GM13976 (cell line): ENCODE data around the gene CNTNAP2.

Experiments
- DNase-seq: peaks from one replicate; pipeline ENCODE4 v3.0.0; 2012; ENCODE audit warnings: low spot score
- in situ Hi-C: fragments of 300-500 bp; cut with MboI; formaldehyde crosslinking; loops from one replicate; pipeline ENCODE4 v1.12.0; 2022; ENCODE audit warnings: low sequenced_read_pairs, mixed read lengths, inconsistent platforms; ENCODE audit not compliant: unreplicated experiment
- TF ChIP-seq, protein P1 (sequence below): IDR thresholded peaks from 2 replicates; pipeline ENCODE4 v1.5.1; 2012; ENCODE audit warnings: borderline replicate concordance, mild to moderate bottlenecking; ENCODE audit not compliant: insufficient read depth; ENCODE audit errors: extremely low read depth, missing control alignments, control extremely low read depth

Gene CNTNAP2

DNA sequence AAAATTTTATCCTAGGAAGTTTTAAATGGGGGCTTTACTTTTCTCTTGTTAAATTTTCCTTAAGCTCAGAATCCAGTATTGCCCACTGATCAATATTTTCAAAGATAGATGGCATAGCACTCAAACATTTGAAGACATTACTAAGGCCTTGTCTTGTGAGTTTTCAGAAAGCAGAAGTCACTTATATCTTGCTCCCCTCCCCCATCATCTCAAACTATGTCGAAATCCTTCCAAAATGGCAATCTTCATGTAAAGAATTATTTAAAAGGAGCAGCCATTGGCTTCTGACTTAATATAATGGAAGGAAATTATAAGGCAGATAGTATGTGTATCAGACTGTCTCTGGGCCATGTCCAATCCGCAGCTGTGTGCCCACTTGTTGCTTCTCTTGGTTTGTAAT, 1920.4 kb downstream of the CNTNAP2 start:
- TF ChIP-seq, protein P1, sequence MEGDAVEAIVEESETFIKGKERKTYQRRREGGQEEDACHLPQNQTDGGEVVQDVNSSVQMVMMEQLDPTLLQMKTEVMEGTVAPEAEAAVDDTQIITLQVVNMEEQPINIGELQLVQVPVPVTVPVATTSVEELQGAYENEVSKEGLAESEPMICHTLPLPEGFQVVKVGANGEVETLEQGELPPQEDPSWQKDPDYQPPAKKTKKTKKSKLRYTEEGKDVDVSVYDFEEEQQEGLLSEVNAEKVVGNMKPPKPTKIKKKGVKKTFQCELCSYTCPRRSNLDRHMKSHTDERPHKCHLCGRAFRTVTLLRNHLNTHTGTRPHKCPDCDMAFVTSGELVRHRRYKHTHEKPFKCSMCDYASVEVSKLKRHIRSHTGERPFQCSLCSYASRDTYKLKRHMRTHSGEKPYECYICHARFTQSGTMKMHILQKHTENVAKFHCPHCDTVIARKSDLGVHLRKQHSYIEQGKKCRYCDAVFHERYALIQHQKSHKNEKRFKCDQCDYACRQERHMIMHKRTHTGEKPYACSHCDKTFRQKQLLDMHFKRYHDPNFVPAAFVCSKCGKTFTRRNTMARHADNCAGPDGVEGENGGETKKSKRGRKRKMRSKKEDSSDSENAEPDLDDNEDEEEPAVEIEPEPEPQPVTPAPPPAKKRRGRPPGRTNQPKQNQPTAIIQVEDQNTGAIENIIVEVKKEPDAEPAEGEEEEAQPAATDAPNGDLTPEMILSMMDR = no peak
- DNase-seq = no peak
- in situ Hi-C loops = no loop called here

DNA sequence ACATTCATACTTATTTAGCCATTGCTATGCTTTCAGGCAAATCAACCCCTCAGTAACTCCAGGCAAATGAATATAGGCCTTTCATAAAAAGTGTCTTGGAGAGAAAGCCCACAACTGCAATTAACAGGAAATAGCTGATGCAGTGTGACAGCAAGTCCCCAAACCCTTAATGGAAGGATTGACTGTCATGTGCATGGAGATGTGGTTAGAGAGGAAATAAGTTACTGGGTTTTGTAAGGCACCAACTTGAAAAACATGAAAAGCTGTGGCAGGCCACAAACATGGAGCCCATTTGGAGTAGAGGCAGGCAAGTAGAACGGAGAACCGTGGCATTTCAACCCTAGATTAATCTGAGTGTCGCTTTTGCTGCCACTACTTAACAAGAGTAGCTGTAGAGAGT, 1924.6 kb downstream of the CNTNAP2 start:
- TF ChIP-seq, protein P1 = no peak
- in situ Hi-C loops = no loop called here

DNA sequence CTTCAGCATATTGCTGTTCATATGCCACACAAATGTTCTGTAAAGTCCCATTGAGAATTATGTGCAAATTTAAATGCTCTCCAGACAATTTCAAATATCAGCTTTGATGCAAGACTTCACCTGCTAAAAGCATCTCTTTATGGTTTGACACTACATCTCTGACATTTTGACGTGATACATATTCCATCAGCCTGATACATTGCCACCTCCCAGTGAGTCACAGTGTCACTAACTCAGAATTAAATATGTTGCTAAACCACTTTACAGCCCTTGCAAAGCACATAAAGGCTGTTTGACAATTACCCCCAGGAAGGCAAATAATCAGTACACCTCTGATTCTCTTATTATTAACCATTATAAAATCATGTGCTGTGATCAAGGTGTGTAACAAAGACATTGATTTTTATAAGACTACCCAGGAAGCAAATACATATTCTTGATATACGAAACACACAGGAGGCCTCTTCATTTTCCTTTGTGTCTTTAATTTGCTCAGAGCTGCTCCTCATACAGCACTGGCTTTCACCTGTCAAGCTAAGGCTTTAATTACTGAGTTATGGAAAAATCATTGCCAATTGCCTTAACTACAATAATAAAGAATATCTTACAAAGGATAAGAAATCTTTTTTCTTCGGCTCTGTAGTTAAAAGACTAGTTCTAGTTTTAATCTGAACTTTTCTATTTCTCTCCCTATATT, 1926.5 kb downstream of the CNTNAP2 start:
- TF ChIP-seq, protein P1 = no peak
- in situ Hi-C loops = no loop called here
- no peak for DNase-seq

More for the DNA sequence above, 1924.6 kb downstream of the CNTNAP2 start:
- DNase-seq = no peak

DNA sequence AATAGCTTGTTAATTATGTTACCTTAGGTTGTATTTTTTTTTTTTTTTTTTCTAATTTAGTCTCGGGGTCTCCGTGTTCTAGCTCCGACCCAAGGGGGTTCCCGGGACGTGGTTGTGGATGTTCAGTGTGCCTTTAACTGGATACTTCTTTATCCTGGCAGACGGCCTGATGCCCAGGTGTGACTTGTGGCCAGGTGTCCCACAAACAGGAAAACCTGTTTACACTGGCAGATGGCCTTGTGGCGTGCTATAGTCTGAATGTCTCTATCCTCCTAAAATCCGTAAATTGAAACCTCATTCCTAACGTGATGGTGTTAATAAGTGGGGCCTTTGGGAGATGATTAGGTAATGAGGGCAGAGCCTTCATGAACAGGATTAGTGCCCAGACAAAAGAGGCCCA, 1927.6 kb downstream of the CNTNAP2 start:
- in situ Hi-C loops = no loop called here
- DNase-seq = no peak
- TF ChIP-seq, protein P1 = no peak

DNA sequence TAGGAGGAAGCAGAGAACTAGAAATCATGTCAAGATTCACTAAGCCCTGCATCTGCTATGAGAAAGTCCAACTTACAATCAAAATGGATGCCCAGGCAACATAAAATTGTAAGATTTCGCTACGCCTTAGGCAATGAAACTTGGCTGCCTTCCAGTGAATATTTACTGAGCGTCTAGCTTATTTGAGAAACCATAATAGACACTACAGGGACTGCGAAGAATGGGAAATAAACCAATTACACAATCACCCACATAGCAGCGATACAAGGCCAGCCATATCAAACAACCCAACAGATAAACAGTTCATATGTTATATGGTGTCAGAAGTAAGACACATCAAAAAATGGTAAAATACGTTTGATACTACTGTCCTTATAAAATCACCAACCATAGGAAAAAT, 1928.9 kb downstream of the CNTNAP2 start:
- TF ChIP-seq, protein P1 = no peak
- in situ Hi-C loops = no loop called here
- no peak for DNase-seq

DNA sequence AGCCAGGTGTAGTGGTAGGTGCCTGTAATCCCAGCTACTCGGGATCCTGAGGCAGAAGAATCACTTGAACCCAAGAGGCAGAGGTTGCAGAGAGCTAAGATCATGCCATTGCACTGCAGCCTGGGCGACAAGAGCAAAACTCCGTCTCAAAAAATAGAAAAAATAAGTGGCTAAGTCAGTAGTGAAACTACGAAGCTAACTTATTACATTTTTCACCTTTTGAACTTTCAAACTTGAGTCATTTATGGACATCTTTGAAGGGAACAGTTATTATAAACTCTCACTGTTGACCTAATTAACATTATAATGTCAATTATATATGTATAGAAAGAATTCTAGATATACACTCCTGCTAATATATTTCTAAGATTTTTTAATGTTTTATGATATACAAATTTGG, 1932.5 kb downstream of the CNTNAP2 start:
- in situ Hi-C loops = no loop called here
- TF ChIP-seq, protein P1 = no peak
- DNase-seq = no peak
